T-helper 1 cell (primary cell): ENCODE results near the gene QRFP.

Experiments used
- DNase-seq, 5 donors: peaks; one replicate each; pipeline ENCODE4 v3.0.0-alpha.2; 2012 to 2020

QRFP gene

DNA sequence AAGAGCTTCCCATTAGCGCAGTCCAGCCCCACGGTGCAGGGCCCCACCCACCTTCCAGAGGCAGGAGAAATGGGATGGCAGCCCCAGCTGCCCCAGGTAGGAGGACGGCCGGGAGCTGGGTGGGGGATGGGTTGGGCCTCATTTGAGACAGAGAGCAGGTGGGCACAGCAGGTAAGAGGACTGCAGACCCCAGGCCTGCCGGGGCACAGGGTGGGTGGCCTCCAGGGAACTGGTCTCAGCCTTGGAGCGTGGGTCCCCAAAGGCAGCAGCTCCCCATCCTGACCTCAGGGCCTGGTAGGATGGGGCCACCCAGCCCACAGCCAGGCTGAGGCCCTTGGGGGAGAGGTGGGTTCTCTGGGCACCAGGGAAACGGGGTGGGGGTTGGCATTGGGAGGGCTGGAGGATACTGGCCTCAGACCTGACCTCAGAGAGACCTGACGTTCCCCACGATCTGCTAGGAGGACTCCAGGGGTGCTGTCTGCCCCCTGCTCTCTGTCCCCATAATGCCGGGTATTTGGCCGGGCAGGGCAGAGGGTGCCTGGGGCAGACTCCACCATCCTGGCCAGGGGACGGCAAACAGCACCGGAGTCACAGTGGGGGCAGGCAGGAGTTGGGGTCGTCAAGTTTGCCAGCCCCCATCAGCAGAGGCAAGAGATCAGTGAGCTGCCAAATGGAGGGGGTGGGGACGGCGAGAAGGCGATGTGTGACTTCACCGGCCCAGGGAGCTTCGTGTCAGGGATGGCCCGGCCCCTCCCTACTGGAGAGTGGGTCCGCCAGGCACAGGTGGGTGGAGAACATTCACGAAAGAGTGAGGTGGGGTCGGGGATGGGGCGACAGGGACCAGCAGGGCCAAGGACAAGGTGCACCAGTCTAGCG is 6.8 kb upstream of the QRFP start:
- no peak for DNase-seq

DNA sequence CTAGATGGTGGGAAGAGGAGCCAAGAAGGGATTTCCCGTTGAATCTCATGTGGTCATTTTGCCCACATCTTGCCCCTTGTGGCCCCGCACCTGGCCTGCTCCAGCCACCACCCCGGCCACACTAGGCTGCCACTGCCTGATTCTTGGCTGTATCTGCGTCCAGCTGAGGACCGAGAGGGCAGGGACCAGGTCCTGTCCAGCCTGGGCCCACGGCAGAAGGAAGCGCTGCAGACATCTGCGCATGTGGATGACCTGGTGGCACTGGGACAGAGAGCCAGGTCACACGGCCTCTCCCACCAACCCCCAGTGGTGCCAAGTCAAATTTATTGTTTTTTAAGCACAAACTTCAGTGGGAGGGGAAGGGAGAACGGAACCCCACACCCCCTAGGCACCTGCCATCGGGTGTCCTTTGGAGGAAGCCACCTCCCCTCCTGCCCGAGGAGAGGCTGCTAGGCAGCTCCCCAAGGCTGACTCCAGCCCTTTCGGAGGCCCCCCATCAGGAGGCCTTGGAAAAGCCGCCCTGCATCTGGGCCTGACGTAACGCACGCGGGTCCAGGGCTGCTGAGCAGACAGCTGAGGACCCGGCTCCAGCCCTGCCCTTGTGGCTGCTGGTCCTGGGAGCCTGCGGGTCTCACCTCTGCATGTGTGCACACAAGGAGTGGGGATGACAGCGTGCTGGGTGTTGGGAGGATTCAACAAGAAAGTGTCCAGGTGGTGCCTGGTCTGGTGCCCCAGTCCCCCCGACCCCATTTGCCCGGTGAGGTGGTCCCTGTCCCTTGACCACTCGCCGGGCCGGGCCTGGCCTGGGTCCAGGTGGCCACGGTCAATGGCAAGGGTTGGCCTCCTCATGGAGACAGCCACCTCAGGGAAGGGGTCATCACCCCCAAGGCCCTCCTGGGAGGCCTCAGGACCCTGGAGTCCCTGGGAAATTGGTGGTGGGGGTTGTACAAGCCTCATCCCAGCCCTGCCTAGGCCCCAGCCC is 5.9 kb upstream of the QRFP start:
- no peak for DNase-seq

DNA sequence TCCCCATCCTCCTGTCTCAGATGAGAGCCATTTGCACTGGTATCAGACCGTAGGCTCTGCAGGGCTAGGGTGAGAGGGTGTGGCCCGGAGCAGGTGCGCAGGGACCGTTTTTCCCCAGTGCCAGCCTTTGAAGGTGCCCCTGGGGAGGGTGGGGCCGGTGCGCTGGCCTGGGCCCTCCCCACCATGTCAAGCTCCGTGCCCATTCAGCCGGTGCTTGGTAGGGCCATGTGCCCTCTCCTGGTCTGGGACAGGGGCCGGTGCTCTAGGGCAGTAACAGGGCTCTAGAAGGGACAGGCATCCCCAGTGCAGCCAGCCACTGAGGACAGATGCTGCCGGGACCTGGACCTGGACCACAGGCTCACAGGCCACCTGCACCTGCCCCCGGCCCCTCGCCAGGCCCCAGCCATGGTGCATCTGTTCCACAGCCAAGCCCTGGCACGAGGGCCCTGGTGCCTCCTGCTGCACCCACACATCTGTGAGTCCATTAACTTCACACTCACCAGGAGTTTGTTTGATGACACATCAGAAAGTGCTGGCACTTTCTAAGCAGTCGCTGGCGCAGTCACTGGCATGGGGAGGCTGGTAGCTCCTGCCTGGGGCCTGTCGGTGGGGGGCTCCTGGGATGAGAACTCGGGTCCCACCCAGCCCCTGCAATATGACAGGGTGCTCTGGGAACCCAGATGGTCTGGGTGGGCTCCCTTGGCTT is 5.0 kb upstream of the QRFP start:
- DNase-seq: no peak

DNA sequence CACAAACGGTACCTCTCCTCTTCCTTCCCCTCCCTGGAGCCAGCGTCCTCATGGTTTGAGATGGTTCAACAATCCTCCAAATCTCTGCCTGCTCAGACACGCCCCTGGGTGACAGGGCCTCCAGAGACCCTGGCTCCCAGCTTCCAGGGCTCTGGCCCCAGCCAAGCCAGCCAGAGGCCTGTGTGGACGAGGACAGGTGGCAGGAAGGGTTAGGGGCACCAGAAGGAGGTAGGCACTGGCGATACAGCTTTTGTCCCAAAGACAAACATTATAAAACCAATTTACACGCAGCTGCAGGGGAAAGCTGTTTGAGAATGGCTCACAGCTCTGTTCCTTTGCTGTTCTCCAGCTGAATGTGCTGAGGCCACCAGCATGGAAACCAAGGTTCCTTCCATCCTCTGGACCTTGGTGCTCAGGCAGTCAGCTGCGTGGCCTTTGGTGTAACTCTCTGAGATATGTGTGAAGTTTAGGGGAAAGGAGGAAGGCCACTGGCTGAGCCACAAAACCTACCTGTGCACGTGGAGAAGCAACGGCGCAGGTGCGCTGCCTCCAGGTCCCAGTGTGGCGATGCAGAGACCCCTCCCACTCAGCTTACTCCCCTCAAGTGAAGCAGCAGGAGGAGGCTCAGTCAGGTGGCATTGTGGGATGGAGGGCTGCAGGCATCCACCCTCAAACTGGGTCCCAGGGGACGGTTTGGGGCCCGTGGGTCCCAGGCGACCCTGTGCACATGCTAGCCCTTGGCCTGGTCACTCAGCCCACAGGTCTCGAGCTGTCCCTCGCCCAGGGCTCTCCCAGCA is 4.3 kb upstream of the QRFP start:
- no peak for DNase-seq

DNA sequence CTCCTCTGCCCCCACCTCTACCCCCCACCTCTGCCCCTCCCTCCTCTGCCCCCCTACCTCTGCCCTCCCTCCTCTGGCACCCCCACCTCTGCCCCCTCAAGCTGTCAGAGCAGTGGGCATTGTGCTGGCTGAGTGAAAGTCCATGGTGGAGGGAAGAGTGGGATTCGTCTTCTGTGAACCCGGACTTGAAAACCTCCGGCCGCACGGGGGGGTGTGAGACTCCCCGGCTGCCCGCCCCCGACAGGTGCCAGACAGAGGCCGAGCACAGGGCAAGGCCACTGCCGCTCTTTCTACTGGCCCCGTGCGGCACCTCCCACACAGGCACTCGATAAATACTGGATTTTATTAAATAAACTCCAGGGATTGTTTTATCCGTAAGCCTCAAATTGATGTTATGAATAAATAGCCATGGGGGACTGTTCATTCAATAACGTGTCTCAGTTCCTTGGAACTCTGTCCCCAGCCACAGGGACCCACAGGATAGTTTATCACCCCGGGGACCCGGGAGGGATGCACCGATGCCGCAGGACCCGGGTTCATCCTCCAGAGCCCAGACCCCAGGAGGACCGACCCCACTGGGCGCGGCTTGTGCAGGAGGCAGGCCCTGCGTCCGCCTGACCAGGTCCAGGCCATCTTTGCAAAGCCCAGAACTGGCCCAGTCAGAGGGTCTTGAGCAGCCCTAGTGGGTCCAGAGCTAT is 2.6 kb upstream of the QRFP start:
- no peak for DNase-seq

DNA sequence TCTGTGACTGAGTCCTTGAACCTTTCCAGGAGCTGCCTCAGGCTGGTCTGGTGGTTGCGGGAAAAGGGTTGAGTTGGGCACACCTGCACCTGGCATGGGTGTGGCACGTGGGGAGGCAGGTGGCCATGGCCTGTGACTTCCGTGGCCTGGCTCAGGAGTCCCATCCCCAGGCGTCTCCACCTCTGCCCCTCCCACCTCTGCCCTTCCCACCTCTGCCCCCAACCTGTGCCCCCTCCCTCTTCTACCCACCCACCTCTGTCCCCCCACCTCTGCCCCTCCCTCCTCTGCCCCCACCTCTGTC is 1.9 kb upstream of the QRFP start:
- DNase-seq: no peak

DNA sequence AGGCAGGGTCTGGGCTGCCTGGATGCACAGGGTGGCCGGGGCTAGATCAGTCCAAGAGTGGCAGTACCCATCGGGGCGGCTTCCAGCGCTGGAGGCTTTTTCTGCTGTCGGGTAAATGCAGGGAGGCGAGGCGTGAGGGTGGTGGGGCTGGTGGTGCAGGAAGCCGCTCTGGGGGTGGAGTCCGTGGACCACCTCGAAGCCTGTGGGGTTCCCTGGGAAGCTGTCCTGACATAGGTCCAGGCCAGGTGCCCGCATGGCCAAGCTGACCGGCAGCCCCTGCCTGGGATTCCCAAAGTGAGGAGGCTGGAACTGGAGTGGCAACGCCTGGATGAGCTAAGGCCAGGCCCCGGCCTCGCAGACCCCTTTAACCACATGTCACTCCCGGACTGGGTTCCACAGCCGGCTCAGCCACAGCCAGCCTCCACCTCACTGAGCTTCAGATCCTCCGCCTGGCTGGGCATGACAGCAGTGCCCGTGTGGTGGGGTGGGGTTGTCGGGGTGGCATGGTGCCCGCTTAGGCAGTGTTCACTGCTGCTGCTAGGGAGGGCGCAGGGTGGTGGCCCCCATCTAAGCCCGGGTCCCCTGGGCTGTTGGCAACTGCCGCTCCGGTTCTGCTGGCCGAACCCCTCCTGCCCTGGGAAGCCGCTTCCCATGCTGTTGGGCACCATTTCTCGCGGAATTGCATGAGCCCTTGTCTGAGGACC is 1.4 kb upstream of the QRFP start:
- DNase-seq: no peak

DNA sequence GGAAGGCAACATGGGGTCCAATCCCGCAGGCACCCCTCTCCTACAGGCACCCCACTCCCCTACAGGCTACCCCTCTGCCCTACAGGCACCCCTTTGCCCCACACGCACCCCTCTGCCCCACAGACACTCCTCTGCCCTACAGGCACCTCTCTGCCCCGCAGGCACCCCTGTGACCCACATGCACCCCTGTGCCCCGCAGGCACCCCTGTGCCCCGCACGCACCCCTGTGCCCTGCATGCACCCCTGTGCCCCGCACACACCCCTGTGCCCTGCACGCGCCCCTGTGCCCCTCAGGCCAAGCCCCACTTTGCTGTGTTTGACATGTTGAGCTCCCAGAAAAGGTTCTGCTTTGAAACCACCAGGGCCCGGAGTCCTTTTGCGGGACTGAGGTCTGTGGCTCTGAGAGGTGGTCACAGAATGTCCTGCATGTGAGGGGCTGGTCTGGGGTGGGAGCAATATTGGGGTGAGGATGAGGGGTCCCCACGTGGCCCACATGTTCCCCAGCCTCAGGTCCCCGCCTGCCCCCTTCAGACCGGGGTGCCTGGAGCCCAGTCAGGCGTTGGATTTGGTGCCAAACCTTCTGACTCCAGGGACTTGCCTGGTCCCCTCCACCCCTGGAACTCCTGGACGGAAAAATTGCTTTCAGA is 616 bp upstream of the QRFP start:
- no peak for DNase-seq

DNA sequence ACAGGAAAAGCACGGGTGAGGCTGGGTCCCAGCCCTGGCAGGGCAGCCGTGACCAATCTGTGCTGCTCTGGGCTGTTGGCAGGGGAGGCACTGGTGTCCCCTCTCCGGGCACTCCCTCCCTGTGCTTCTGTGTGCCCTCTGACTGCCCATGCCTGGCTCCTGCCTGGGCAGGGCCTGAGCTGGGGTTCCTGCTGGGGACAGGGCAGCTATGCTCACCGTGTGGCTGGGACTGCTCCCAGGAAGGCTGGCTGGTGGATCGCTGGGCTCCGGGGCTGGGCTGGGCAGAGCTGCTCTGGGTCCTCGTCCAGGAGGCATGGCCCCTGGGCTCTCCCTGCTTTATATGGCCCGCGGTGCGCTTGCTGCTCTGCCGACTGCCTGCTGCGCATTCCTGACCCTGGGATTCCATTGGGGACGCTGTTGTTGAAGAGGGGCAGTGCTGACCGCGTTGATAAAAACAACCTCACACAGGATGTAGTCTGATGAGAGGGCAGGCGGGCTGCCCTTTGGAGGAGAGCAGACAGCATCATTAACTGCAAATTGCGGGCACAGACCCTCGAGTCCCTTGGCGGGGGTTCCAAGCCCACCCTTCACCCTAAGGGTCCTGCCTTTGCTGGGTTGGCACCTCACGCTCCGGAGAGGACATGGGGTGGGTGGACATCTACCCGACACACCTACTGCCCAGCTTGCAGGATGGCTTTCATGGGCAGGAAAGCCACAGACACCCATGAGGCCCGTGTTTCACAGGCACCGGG is 955 bp downstream of the QRFP start:
- DNase-seq: no peak

DNA sequence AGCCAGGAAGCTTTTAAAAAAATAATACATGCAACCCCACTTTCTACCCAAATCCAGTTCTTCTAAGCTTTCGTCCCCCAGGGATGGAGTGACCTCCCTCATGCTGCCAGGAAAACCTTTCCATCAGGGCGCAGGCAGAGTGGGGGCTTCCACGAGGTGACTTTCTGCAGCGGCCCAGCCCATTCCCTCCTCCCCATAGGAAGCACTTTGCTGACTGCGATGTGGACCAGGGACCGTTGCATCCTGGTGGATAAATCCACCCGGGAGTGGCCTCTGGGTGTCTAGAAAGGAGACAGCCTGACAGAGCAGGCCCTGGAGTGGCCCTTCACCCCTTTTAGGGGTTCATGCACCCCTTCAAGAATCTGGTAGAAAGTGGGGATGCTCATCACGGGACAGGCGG is 1.6 kb downstream of the QRFP start:
- no peak for DNase-seq

DNA sequence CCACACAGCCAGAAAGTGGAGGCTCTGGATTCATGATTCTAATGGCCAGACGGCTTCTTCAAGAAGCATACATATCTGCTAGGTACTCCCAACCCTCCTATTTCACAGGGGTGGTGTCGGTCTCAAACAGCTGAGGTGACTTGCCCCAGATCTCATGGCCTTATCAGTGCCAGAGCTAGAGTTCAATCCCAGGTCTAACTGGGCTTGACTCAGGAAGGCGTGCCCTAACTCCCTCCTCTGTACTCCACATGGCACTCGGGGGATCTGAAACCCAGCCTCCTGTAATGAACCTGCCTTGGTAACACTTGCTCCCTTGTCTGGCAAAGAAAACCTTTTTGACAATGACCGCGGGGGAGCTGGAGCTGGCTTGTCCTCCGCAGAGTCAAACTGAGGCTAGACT is 2.1 kb downstream of the QRFP start:
- DNase-seq: no peak

DNA sequence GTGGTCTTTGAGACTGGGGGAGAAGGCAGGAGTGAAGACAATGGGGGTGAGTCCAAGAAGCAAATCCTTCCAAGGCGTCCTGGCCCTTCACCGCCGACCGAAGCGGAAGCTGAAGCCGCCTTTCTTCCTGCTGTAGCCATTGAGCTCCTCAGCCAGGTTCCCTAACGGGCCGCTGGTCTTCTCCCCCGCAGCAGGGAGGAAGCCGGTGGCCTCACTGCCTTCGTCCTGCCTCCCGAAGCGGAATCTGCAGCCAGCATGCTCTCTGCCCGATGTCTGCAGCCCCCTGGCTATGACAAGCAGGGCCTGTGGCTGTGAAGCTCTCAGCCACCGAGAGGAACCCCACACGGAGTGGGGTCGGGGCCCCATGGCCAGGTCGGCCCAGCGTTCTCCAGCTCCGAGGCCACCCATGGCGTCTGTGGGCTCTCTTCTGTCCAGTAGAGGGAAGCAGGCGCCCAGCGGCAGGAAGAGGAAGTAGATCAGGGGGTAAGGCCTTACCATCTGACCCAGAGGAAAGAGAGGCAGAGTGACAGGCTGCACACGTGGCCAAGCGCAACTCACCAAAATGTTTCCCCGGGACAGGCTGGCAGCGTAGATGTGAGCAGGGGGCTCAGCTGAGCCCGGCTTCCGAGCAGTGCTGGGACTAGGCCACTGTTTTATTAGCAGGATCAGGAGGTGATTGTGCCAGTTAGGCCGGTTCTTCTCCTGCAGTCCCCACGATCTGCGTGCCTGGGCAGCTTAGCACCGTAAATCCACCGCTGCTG is 3.1 kb downstream of the QRFP start:
- no peak for DNase-seq

DNA sequence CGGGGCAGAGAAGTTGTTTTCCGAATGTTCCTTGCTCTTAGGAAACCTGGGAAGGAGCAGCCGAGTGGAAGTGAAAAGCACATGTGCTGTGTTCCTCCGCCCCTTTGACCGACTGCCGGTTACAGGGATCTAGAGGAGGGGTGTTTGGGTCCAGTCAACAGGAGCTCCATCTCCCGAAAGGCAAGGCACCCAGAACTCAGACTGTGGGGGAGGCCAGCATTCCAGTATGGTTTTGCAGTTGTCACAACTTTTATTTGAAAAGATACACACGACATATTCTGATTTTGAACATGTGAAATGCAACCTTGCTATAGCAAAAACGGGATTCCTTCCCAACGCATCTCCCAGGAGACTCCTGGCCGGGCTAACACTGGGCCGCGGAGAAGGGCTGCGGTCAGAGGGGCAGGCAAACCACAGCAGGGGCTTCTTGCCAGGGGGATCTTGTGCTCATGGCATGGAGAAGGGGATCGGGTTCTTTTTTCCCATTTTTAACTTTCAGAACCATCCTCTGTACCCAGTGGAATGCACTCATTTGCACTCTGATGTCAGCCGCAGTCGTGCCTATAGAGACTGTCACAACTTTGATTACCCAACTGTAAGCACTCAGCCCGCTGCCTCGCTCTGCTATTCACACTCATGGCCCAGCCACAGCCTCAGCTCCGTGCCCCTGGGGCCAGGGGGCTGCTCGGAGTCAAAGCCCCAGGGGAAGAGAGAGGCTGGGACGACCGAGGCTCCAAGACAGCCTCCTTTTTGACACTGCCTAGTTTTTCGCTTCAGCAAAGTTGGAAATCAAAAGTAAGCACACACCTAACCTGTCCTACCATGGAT is 3.9 kb downstream of the QRFP start:
- DNase-seq: no peak

DNA sequence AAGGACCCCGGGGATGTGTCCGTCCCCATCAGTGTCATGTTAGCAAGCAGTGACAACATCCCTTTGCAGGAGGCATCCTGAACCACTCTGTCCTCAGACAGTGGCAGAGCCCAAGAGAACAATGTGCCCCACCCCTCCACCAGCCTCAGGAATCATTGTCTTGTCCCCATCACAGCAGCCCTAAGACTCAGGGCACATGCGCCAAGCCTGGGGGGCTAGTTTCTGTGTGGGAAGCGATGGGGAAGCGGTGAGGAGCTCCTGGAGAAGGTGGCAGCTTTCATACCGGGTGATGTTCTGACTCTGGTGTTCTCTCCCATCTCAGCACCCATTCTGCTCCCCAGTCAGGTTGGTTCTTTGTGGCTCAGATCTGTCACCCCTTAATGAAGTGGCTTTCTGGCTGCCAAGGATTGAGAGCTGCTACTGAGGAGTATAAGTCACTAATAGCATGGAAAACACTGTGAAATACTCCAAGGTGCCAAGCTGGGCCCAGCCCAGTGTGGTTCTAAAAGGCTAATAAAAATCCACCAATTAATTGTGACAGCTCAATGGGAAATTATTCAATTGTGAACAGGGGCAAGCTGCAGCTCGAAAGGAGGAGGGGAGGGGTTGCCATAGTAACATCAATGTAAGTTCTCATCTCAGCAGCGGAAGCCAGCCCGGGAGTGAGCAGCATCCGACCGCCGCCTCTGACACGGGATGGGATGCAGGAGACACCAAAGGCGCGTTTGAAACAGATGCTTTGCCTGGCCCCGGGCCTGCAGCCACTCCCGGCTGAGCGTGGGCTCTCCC is 4.7 kb downstream of the QRFP start:
- DNase-seq: no peak

DNA sequence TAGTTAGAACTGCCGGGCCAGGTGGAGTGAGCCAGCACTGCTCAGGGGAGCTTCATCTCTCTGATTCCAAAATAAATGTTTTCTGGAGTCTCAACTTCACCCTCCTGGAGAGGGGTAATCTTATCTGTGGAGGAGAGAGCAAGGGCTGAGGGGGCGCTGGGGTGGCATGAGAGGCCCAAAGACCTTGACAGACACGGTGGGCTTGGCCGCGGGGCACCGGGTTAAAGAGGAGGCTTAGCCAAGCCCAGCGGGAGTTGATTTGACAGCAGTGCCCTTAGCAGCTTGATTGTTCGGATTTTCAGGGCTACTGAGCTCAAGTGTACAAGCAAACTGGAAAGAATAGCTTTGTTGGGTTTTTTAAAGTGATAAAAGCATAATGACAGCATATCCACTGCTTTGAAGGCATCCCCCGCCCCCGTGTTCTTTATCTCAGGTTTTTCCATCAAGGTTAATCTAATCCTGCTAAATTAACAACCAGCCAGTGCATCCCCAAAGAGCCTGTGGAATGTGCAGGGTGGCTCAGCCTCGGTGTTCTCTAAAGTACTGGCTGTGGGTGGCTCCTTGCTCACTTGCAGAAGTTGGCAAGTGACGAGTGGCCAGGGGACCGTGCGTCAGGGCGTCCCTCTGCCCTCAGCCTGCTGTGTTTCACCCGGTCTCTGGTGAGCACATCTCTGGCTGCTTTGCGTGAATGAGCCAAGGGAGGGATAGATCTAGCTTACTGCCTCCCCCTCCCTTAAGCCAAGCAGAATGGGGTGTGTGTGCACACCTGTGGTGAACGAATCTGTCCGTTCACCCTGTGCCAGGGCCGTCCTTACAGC is 5.5 kb downstream of the QRFP start:
- DNase-seq: no peak

DNA sequence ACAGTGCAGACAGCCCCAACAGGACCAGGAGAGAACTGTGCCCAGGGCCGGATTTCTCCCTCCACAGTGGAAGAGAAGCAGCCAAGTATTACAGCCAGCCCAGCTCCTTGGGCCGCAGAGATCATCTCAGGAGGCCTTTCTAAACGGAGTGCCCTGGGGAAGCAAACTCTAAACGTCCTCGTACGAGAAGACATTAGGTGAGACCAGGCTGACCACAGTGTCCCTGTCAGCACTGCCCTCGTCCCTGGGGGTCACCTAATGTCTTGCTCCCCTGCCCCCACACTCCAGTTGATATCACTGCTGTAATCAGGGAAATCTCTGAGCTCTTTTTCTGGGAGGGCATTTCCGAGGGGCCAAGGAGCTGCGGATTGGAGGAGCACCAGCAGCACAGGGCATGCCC is 6.5 kb downstream of the QRFP start:
- no peak for DNase-seq
